Stomach (tissue), 4 donors: ENCODE results near the gene KIF6.

Source experiments
- CTCF ChIP-seq, 7 experiments: fragments of 450-650 bp in 4 of 7; fragments of 200-600 bp in 3 of 7; sonication (generic) in 3 of 7; IDR thresholded peaks; one replicate each; pipeline ENCODE4 v1.5.1; 2016 to 2019; ENCODE audit warnings: antibody characterized with exemption in 7 of 7, control low read depth in 2 of 7, mild to moderate bottlenecking in 1 of 7
- POLR2A ChIP-seq, 4 donors: fragments of 450-650 bp; IDR thresholded peaks; one replicate each; pipeline ENCODE4 v1.6.1; 2016; ENCODE audit warnings: antibody characterized with exemption in 4 of 4, control low read depth in 2 of 4, mild to moderate bottlenecking in 1 of 4, moderate library complexity in 1 of 4

- no peak for TF ChIP-seq CTCF (IDR thresholded peaks at IDR 0.05)
- TF ChIP-seq POLR2A (IDR thresholded peaks at IDR 0.05) = no peak
Observed at GRCh38 chr6:39520916-39521315, 204.3 kb downstream of the KIF6 start.
